Muscle layer of colon (tissue), 2 donors: ENCODE results near the gene SCGB2B2.
A peak's percentile ranks its signal among the peaks of the same experiment; 100 is the strongest.
"Not testable (repeated sequence)": the region's sequence is repeated elsewhere in the genome, so short reads cannot be mapped to it uniquely, and the experiment has no call there.

ENCODE experiments used
- H3K27ac ChIP-seq: one replicate; pipeline ENCODE4 v1.7.0; 2013; ENCODE audit warnings: low read depth, mild to moderate bottlenecking, low read length, moderate library complexity
- H3K27me3 ChIP-seq, 2 donors: one replicate each; pipeline ENCODE4 v1.7.0; 2013; ENCODE audit warnings: low read length in 2 of 2, mild to moderate bottlenecking in 2 of 2; ENCODE audit not compliant: insufficient read depth in 2 of 2, control insufficient read depth in 1 of 2
- H3K36me3 ChIP-seq: one replicate; pipeline ENCODE4 v1.7.0; 2013; ENCODE audit warnings: mild to moderate bottlenecking, low read length; ENCODE audit not compliant: insufficient read depth
- H3K4me1 ChIP-seq: one replicate; pipeline ENCODE4 v1.7.0; 2013; ENCODE audit warnings: mild to moderate bottlenecking, low read length; ENCODE audit not compliant: insufficient read depth
- H3K4me3 ChIP-seq, 2 donors: one replicate each; pipeline ENCODE4 v1.7.0; 2013; ENCODE audit warnings: low read length in 2 of 2, low read depth in 1 of 2, mild to moderate bottlenecking in 1 of 2, moderate library complexity in 1 of 2
- H3K9ac ChIP-seq: one replicate; pipeline ENCODE4 v1.7.0; 2013; ENCODE audit warnings: low read length
- H3K9me3 ChIP-seq: one replicate; pipeline ENCODE4 v1.7.0; 2013; ENCODE audit warnings: mild to moderate bottlenecking, low read length
- donor health status: abdominal sarcoma.
- donor health status: Adenocarcinoma of cecum.

SCGB2B2 gene

GRCh38 chr19:34687348-34687747 is 10.4 kb upstream of the SCGB2B2 start:
- no peak overlapping the region for H3K4me3 ChIP-seq
- H3K27ac ChIP-seq = no peak overlapping the region
- H3K36me3 ChIP-seq = peaks cover 17% of the 10 kb centered on the region
- H3K9ac ChIP-seq = no peak overlapping the region
- no peaks in the 10 kb centered on the region for H3K4me1 ChIP-seq
- H3K27me3 ChIP-seq = no peaks in the 10 kb centered on the region
- H3K9me3 ChIP-seq = peaks cover 7% of the 10 kb centered on the region

GRCh38 chr19:34686455-34686854 is 9.5 kb upstream of the SCGB2B2 start:
- Histone ChIP-seq H3K4me3 (no peak overlapping the region), H3K4me1 (no peaks in the 10 kb centered on the region), H3K9ac (no peak overlapping the region), H3K36me3 (peaks cover 17% of the 10 kb centered on the region), H3K27me3 (no peaks in the 10 kb centered on the region), H3K27ac (no peak overlapping the region), H3K9me3 (peaks cover 14% of the 10 kb centered on the region)

- peaks cover 14% of the 10 kb centered on the region for H3K9me3 ChIP-seq
Measured at GRCh38 chr19:34685266-34685665, 8.3 kb upstream of the SCGB2B2 start.

GRCh38 chr19:34681478-34681877 is 4.5 kb upstream of the SCGB2B2 start:
- Histone ChIP-seq H3K4me3 (no peak overlapping the region), H3K27ac (no peak overlapping the region), H3K9me3 (peaks cover 14% of the 10 kb centered on the region), H3K9ac (no peak overlapping the region), H3K27me3 (no peaks in the 10 kb centered on the region), H3K4me1 (peaks cover 9% of the 10 kb centered on the region), H3K36me3 (peaks cover 37% of the 10 kb centered on the region)

More at GRCh38 chr19:34685266-34685665, 8.3 kb upstream of the SCGB2B2 start:
- not testable (repeated sequence) for H3K4me1 ChIP-seq, H3K9ac ChIP-seq, H3K4me3 ChIP-seq, H3K27ac ChIP-seq, H3K27me3 ChIP-seq
- peaks cover 23% of the 10 kb centered on the region for H3K36me3 ChIP-seq

- no peak overlapping the region for H3K27ac ChIP-seq
- H3K9ac ChIP-seq = peak overlapping the region; percentile 65
- no peaks in the 10 kb centered on the region for H3K27me3 ChIP-seq
- peaks cover 13% of the 10 kb centered on the region for H3K4me1 ChIP-seq
- peaks cover 8% of the 10 kb centered on the region for H3K9me3 ChIP-seq
- H3K36me3 ChIP-seq = peaks cover 30% of the 10 kb centered on the region
- H3K4me3 ChIP-seq = peak overlapping the region; percentile 82 to 83
Measured at GRCh38 chr19:34678421-34678820, 1.5 kb upstream of the SCGB2B2 start.

- Histone ChIP-seq H3K4me1 (peaks cover 13% of the 10 kb centered on the region), H3K27ac (peak overlapping the region; percentile 96), H3K9me3 (peaks cover 8% of the 10 kb centered on the region), H3K36me3 (peaks cover 27% of the 10 kb centered on the region), H3K4me3 (peak overlapping the region; percentile 82 to 83), H3K9ac (peak overlapping the region; percentile 65), H3K27me3 (no peaks in the 10 kb centered on the region)
Measured at GRCh38 chr19:34678085-34678412, 1.1 kb upstream of the SCGB2B2 start.

- Histone ChIP-seq H3K27me3 (no peaks in the 10 kb centered on the region), H3K9me3 (peaks cover 8% of the 10 kb centered on the region), H3K9ac (peak within 1 kb of the TSS; percentile 65), H3K27ac (peak within 1 kb of the TSS; percentile 96), H3K4me3 (peak within 1 kb of the TSS; percentile 82 to 83), H3K36me3 (peaks cover 22% of the 10 kb centered on the region), H3K4me1 (peaks cover 13% of the 10 kb centered on the region)
Measured at GRCh38 chr19:34677386-34678084, 576 bp upstream of the SCGB2B2 start, which contains the start of gene ZNF302. Gene ZNF302, plus strand, starts transcription at chr19:34677678. Its CDS starts 1,127 bp downstream, at chr19:34678805.

- H3K4me3 ChIP-seq = peak overlapping the region in 1 of 2 donors; percentile 82
- no peaks in the 10 kb centered on the region for H3K9me3 ChIP-seq
Measured at GRCh38 chr19:34675919-34676318, 1.0 kb downstream of the SCGB2B2 start.

GRCh38 chr19:34675250-34675649 is 1.7 kb downstream of the SCGB2B2 start:
- no peaks in the 10 kb centered on the region for H3K9me3 ChIP-seq
- peaks cover 13% of the 10 kb centered on the region for H3K4me1 ChIP-seq
- no peaks in the 10 kb centered on the region for H3K27me3 ChIP-seq
- no peak overlapping the region for H3K9ac ChIP-seq
- H3K36me3 ChIP-seq = peaks cover 13% of the 10 kb centered on the region
- H3K4me3 ChIP-seq = no peak overlapping the region
- H3K27ac ChIP-seq = no peak overlapping the region

More at GRCh38 chr19:34675919-34676318, 1.0 kb downstream of the SCGB2B2 start:
- Histone ChIP-seq H3K4me1 (peaks cover 13% of the 10 kb centered on the region), H3K27me3 (no peaks in the 10 kb centered on the region), H3K36me3 (peaks cover 19% of the 10 kb centered on the region), H3K27ac (no peak overlapping the region), H3K9ac (no peak overlapping the region)

- Histone ChIP-seq H3K27ac (no peak overlapping the region), H3K4me1 (peaks cover 10% of the 10 kb centered on the region), H3K4me3 (no peak overlapping the region), H3K9me3 (no peaks in the 10 kb centered on the region), H3K36me3 (peaks cover 2% of the 10 kb centered on the region), H3K27me3 (no peaks in the 10 kb centered on the region), H3K9ac (no peak overlapping the region)
Measured at GRCh38 chr19:34673590-34673989, 3.4 kb downstream of the SCGB2B2 start.

- H3K27ac ChIP-seq = no peak overlapping the region
- H3K36me3 ChIP-seq = no peaks in the 10 kb centered on the region
- peaks cover 6% of the 10 kb centered on the region for H3K4me1 ChIP-seq
- H3K27me3 ChIP-seq = no peaks in the 10 kb centered on the region
- H3K4me3 ChIP-seq = no peak overlapping the region
- no peaks in the 10 kb centered on the region for H3K9me3 ChIP-seq
- no peak overlapping the region for H3K9ac ChIP-seq
Measured at GRCh38 chr19:34671972-34672371, 5.0 kb downstream of the SCGB2B2 start.

- H3K9ac ChIP-seq = no peak overlapping the region
- H3K27ac ChIP-seq = no peak overlapping the region
- H3K4me1 ChIP-seq = no peaks in the 10 kb centered on the region
- H3K4me3 ChIP-seq = no peak overlapping the region
- no peaks in the 10 kb centered on the region for H3K27me3 ChIP-seq
- H3K36me3 ChIP-seq = no peaks in the 10 kb centered on the region
- no peaks in the 10 kb centered on the region for H3K9me3 ChIP-seq
Measured at GRCh38 chr19:34669305-34669704, 7.7 kb downstream of the SCGB2B2 start.
